Loucy (cell line): ENCODE results near the gene PFN3.
A peak's percentile ranks its signal among the peaks of the same experiment; 100 is the strongest.

Experiments used
- H2AFZ ChIP-seq: fragments of 200-600 bp; sonication (generic); 2 replicates; pipeline ENCODE4 v1.6.0; 2016; ENCODE audit warnings: antibody characterized with exemption, mild to moderate bottlenecking, low read length, moderate library complexity
- H3F3A ChIP-seq: fragments of 200-600 bp; 2 replicates; pipeline ENCODE4 v1.6.0; 2016; ENCODE audit warnings: antibody characterized with exemption, low read depth, mild to moderate bottlenecking
- H3K27me3 ChIP-seq: fragments of 200-600 bp; sonication (generic); 2 replicates; pipeline ENCODE4 v1.6.1; 2014; ENCODE audit warnings: low read length, mild to moderate bottlenecking; ENCODE audit not compliant: insufficient read depth, poor library complexity, severe bottlenecking
- H3K36me3 ChIP-seq: fragments of 200-600 bp; sonication (generic); 2 replicates; pipeline ENCODE4 v1.6.1; 2016; ENCODE audit warnings: low read length; ENCODE audit not compliant: insufficient read depth
- H3K4me1 ChIP-seq: fragments of 200-600 bp; sonication (generic); 2 replicates; pipeline ENCODE4 v1.5.1; 2014; ENCODE audit warnings: low read length, mild to moderate bottlenecking; ENCODE audit not compliant: insufficient read depth, poor library complexity, severe bottlenecking
- H3K4me2 ChIP-seq: fragments of 200-600 bp; sonication (generic); 2 replicates; pipeline ENCODE4 v1.6.0; 2014; ENCODE audit warnings: antibody characterized with exemption, low read length, low read depth, mild to moderate bottlenecking; ENCODE audit not compliant: poor library complexity, severe bottlenecking
- H3K4me3 ChIP-seq: fragments of 200-600 bp; sonication (generic); 2 replicates; pipeline ENCODE4 v1.5.1; 2014; ENCODE audit warnings: low read length, mild to moderate bottlenecking, mixed read lengths; ENCODE audit not compliant: poor library complexity, severe bottlenecking
- H3K79me2 ChIP-seq: fragments of 200-600 bp; sonication (generic); 2 replicates; pipeline ENCODE4 v1.6.1; 2014; ENCODE audit warnings: low read length; ENCODE audit not compliant: insufficient read depth
- H3K9ac ChIP-seq: fragments of 200-600 bp; sonication (generic); 2 replicates; pipeline ENCODE4 v1.6.0; 2014; ENCODE audit warnings: mild to moderate bottlenecking, low read depth, low read length, moderate library complexity; ENCODE audit not compliant: poor library complexity, severe bottlenecking
- H3K9me2 ChIP-seq: fragments of 200-600 bp; sonication (generic); replicated peaks from 2 replicates; pipeline ENCODE4 v1.6.1; 2016; ENCODE audit warnings: low read depth, low read length, mixed read lengths
- H3K9me3 ChIP-seq: fragments of 200-600 bp; sonication (generic); 2 replicates; pipeline ENCODE4 v1.6.1; 2014; ENCODE audit warnings: mild to moderate bottlenecking, antibody characterized with exemption, low read length, low read depth; ENCODE audit not compliant: insufficient read depth
- H4K20me1 ChIP-seq: fragments of 200-600 bp; sonication (generic); 2 replicates; pipeline ENCODE4 v1.6.0; 2014; ENCODE audit warnings: antibody characterized with exemption, low read length, mild to moderate bottlenecking; ENCODE audit not compliant: insufficient read depth, poor library complexity, severe bottlenecking
- CTCF ChIP-seq: fragments of 200-600 bp; sonication (generic); conservative IDR thresholded peaks from 2 replicates; pipeline ENCODE4 v1.5.1; 2014; ENCODE audit warnings: mild to moderate bottlenecking, antibody characterized with exemption, low read length
- EZH2phosphoT487 ChIP-seq: fragments of 200-600 bp; IDR thresholded peaks from 2 replicates; pipeline ENCODE4 v1.6.1; 2018; ENCODE audit warnings: antibody characterized with exemption, mild to moderate bottlenecking, moderate library complexity, borderline replicate concordance

PFN3 gene

GRCh38 chr5:177355868-177356168 lies 44.6 kb downstream of the PFN3 start:
- Histone ChIP-seq H3K9me2 (no peaks in the 10 kb centered on the region), H3K9me3 (no peaks in the 10 kb centered on the region), H3K4me3 (no peak overlapping the region), H3K36me3 (no peaks in the 10 kb centered on the region), H3K4me1 (peaks cover 34% of the 10 kb centered on the region), H4K20me1 (no peaks in the 10 kb centered on the region), H3K9ac (no peak overlapping the region), H3K79me2 (peaks cover 28% of the 10 kb centered on the region), H2AFZ (peak overlapping the region; percentile 1; the same call in 1 of the 2 replicates), H3K4me2 (no peak overlapping the region), H3F3A (no peaks in the 10 kb centered on the region), H3K27me3 (no peaks in the 10 kb centered on the region)
- TF ChIP-seq CTCF (no peak), EZH2phosphoT487 (no peak)

- Histone ChIP-seq H3F3A (no peaks in the 10 kb centered on the region), H3K9me3 (no peaks in the 10 kb centered on the region), H2AFZ (0 out of 2 replicates have a peak overlapping the region, but pooled peaks have one; percentile 1), H4K20me1 (no peaks in the 10 kb centered on the region), H3K9ac (no peak overlapping the region), H3K36me3 (no peaks in the 10 kb centered on the region), H3K4me1 (peaks cover 38% of the 10 kb centered on the region), H3K4me3 (no peak overlapping the region), H3K27me3 (no peaks in the 10 kb centered on the region), H3K79me2 (peaks cover 33% of the 10 kb centered on the region), H3K4me2 (no peak overlapping the region), H3K9me2 (no peaks in the 10 kb centered on the region)
- TF ChIP-seq EZH2phosphoT487: no peak
- no peak for TF ChIP-seq CTCF
Observed at GRCh38 chr5:177355162-177355867, 45.1 kb downstream of the PFN3 start.

GRCh38 chr5:177354711-177355110 lies 45.8 kb downstream of the PFN3 start:
- Histone ChIP-seq H4K20me1 (peaks cover 4% of the 10 kb centered on the region), H2AFZ (no peak overlapping the region), H3K9ac (no peak overlapping the region), H3K9me3 (no peaks in the 10 kb centered on the region), H3K4me3 (no peak overlapping the region), H3F3A (no peaks in the 10 kb centered on the region), H3K4me1 (peaks cover 43% of the 10 kb centered on the region), H3K4me2 (no peak overlapping the region), H3K27me3 (no peaks in the 10 kb centered on the region), H3K36me3 (no peaks in the 10 kb centered on the region), H3K79me2 (peaks cover 33% of the 10 kb centered on the region), H3K9me2 (no peaks in the 10 kb centered on the region)
- TF ChIP-seq EZH2phosphoT487 (no peak), CTCF (no peak)
